NCI-H2227 treated with DMSO at 0.1 percent for 48 hours (cell line): ENCODE results near the gene GRAMD4.

Experiments used
- DNase-seq: peaks from one replicate; lab custom pipeline; 2025; lab: John Stamatoyannopoulos, UW

The GRAMD4 gene

DNA sequence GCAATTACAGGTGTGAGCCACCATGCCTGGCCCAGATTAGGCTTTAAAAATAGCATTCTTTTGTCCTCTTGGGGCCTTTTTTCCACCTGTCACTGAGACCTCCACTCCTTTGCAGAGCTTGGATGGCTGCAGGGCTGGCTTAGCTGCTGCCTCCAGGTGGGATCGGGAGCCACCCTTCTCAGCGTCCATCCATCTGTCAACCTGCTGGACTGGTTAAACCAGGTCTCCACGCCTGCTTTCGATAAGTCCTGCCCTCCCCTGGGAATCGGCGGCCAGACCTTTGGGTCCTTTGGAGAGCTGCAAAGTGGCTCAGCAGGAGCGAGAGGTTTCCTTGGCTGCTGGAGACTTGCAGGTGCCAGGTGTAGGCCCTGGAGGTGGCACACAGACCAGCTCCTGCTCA, 23.4 kb upstream of the GRAMD4 start:
- no peak for DNase-seq

DNA sequence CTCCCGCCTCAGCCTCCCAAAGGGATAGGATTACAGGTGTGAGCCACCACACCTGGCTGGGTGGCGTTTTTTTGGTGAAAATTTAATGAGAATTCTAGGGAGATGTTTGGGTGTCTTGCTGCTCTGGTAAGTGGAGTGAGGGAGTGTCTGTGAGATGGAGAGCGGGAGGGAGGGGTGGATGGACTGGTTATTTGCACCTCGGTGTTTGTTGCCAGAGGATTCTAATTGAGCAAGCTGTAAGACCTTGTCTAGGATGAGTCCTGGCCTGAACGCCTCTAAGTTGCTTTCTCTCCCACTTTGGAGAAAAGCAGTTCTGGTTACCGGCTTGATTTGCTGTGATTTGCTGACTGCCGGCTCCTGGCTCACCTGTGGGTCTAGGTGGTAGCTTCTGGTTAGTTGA, 22.0 kb upstream of the GRAMD4 start:
- no peak for DNase-seq

DNA sequence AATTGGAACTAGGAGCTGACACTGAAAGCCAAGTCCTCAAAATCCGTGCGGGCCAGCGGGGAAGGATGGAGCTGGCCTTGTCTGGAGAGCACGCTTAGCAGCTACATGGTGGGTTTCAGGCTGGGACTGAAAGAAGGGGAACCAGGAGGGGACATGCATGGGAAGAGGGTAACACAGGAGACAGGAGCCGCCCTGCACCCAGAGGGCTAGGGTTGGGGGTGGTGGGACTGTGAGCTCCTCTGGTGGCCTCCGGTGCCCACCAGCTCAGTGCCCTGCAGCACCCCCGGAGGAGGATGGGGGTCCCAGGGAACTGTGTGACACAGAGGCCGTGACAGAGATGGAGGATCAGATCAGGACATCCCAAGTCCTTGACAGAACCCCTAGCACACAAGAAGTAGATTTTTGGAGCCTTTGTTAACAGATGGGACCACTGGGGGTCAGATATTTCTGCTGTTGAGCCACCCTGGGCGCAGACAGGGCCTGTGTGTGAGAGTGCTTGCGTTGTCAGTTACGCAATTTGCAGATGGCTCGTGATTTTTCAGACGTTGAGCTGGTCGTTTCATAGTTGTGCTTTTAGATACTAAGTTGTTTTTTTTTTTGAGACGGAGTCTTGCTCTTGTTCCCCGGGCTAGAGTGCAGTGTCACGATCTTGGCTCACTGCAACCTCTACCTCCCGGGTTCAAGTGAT, 21.3 kb upstream of the GRAMD4 start:
- DNase-seq = no peak

DNA sequence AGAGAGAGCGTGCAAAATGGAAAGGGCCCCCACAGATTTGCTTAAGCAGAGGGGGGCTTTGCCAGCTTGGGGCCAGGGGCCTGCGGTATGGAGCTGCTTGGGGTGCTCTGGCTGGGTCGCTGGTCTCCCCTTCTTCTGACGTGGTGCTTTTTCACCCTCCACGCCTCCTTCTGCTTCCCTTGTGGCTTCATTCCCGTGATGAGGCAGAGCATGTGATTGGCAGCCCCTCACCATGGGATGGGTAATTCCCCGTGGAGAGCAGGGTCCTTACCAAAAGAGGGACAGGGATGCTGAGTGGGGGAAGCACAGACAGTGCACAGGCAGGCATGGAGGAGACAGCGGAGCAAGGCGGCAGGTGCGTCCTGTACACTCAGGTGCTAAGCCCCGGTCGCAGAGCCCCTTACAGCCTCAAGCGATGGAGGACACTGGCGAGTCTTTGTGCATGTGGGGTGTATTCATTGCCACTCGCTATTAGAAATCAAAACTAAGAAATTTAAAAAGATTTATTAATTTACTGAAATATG, 19.9 kb upstream of the GRAMD4 start:
- no peak for DNase-seq

DNA sequence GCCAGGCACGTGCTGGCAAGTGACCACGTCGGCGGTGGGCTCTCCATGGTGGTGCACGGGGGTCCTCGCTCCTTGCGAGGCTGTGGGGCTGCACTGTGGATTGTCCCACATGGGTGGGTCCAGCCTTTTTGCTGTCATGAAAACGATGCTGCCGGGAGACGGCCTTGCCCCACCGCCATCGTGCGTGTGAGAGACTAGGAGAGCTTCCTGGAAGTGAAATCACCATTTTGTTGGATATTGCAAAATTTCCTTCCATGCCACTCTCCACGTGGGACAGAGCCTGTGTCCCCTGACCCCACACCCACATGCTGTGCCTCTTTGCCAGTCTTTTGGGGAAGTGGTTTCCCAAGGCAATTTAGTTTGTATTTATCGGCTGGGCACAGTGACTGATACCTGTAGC, 18.2 kb upstream of the GRAMD4 start:
- no peak for DNase-seq

DNA sequence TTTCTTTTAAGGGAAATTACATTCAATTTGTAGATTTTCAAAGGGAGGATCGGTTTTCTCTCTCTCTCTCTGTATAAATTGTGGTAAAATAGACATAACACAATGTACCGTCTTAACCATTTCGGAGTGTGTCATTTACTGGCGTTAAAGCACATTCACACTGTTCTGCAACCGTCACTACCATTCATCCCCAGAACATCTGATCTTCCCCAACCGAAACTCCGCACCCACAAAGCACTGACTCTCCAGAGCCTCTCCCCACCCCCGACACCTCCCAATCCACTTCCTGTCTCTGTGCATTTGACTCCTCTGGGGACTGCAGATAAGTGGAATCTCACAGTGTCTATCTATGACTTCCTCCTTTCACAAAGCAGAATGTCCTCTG, 15.9 kb upstream of the GRAMD4 start:
- no peak for DNase-seq

DNA sequence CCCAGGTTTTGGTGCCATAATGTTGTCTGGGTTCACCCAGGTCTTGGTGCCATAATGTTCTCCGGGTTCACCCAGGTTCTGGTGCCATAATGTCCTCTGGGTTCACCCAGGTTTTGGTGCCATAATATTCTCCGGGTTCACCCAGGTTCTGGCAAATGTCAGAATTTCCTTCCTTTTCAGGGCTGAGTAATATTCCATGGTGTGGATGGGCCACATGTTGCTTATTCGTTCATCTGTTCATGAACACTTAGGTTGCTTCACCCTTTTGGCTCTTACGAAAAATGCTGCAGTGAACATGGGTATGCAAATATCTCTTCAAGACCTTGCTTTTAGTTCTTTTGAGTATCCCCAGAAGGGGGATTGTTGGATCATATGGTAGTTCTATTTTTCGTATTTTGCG, 15.1 kb upstream of the GRAMD4 start:
- DNase-seq = no peak

DNA sequence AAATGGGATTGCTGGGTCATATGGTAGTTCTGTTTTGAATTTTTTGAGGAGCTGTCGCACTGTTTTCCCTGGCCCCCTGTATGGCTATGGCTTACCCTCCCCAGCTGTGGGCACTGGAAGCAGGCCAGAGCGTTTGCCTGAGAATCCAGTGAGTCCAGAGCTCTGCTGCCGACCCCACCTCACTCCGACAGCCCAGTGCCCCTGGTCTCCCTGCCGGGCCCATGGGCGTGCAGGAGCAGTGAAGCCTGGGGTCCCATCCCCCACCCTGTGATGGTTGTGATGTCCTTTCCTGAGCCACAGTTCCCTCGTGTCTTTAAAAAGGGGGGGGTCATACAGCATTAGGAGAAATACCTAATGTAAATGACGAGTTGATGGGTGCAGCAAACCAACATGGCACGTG, 13.3 kb upstream of the GRAMD4 start:
- DNase-seq = no peak

DNA sequence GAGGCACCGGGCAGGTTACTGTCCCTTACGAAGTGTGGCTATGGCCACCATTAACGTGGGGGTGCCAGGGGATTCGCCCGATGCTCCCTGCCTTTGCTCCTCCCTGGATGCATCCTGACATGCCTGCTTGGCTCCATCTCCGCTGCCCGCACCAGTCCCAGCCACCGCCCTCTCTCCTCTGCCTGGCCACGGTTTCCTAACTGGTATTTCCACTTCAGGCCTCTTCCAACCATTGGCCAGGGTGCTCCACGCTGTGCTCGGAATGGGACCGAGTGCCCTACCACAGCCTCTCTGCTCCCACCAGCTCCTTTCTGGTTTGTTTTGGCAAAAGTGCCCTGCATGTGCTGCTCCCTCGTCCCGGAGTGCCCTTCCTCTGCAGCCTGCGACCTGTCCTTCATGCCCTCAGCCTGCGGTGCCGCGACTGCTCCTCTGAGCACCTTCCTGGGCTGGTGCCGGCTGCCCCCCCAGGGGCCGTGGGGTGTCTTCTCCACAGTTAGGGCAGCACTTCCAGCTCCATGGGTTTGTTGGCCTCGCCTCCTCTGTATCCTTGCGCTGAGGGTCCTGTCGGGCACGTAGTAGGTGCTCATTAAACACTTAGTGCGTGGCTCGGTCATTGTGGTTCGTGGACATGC, 12.6 kb upstream of the GRAMD4 start:
- DNase-seq = no peak

DNA sequence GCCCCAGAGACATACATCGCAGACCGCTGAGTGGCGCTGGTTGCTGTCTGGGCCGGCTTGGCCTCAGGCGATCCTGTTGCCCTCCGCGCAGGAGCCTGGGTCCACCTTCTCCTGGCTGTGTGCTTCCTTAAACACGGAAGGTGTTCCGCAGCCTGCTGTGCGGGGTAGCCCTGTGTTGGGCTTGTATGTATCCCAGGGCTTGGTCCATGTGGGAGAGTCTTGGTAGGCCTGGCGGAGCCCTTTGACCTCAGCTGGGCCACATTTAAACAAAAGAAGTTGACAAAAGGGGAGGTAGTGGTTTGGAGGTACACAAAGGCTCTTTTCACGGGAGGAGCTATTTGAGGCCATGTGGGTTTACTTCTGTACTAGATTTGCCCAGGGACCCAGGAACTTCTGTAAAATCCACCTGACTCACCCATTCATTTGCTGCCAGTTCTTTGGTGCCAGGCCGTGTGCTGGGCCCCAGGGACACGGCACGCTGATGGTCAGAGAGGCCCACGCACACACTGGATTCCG, 11.0 kb upstream of the GRAMD4 start:
- DNase-seq = no peak

DNA sequence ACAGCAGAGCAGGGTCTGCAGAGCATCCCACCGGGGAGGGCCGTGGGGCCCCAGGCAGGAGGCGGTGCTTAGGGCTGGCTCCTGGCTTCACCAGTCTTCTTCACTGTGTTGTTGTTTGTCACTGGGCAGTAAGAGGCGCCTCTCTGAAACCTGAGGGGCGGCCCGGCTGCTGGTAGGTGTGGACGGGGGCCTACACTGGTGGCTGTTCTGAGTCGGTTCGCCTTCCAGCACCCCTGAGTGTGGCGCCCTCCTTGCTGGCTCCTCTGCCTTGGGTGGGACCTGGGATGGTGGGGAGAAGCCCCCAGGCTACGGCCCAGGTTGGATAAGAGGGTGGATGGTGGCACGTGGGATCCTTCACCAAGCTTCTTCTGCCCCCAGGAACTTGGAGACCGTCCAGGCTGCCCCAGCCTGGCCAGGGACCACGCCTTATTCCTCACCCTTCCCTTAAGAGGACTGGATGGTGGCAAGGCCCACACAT, 10.4 kb upstream of the GRAMD4 start:
- no peak for DNase-seq

DNA sequence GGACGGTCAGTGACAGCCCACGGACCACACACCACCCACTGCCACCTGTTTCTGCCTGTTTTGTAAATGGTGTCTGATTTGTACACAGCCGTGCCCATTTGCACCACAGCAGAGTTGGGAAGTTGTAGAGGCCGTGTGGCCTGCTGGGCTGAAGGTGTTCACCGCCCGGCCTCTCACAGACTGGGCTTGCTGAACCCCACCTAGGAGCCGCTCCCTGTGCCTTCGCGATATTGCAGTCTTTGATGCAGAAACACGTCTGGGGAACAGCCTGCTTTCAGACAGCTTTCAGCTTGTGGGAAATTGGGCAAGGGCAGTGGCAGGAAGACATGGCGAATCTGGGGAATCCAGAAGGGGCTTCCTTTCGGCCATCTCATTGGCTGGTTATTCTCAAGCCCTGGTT, 9.8 kb upstream of the GRAMD4 start:
- no peak for DNase-seq

DNA sequence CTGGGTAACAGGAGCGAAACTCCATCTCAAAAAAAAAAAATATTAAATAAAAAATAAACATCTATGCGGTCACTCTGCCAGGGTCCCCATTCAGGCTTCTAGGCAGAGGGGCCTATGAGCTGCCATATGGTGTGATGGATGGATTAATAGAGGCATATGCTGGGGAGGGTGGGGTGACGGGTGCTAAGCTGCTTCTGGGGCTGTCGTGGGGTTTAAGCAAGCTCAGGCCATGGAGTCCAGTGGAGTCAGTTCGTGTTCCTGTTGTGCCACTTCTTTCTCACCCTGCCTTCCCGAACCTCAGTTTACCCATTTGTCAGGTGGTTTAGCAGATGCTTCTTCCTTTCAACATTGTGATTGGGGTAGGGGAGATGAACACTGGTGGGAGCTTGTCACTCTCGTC, 9.0 kb upstream of the GRAMD4 start:
- DNase-seq = no peak

DNA sequence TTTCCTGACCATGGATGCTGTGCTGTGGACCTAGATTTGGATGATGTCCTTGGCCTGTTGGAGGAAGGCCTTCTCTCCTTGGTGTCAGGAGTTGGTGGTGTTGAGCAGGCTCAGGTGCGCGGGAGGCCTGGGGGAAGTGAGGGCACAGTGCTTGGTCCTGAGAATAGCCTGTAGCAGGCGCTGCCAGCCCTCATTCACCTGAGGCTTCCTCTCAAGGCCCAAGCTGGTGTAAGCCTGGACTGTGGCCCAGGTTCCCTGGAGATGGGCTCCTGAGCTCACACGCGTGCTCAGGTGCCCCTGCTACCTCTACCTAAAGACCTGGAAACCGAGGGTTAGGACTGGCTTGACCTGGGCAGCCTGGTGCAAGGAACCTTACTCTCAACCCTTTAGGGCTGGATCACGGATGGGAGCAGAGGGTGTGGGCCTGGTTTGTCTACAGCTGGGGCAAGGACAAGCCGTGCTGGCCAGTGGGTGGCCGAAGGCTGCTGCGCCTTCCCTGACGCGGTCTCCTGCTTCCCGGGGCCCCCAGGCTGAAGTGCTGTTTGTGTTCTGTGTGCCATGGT, 7.8 kb upstream of the GRAMD4 start:
- DNase-seq = no peak

DNA sequence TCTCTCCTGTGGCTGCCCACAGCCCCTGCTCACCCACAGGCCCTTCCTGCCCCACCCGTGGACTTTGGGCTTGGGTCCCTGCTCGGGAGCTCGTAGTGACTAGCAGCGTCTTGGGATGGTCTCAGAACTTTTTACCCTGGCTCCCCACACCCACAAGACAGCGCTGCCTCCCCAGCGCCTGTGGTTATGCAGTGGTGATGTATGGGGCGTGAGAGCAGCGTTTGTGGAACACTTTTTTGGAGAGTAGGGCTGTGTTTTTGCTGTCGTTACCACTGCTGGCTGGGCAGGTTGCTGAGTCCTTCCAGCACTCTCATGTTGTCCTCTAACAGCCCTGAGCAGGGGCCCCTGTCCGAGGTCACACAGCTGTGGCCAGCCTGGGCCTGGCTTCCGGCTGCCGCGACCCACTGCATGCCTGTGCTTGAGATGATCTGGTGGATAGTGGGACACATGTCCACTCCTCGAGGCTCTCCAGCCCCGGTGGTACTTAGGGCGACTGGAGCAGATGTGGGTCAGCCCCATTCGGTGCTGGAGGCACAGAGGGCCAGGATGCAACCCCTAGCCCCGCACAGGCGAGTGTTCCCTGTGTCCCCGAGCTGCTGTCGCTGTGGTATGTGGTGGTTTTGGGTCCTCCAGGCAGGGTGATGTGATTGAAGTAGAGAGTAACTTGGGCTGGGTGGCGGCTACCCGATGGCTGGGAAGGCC, 7.1 kb upstream of the GRAMD4 start:
- DNase-seq = no peak

DNA sequence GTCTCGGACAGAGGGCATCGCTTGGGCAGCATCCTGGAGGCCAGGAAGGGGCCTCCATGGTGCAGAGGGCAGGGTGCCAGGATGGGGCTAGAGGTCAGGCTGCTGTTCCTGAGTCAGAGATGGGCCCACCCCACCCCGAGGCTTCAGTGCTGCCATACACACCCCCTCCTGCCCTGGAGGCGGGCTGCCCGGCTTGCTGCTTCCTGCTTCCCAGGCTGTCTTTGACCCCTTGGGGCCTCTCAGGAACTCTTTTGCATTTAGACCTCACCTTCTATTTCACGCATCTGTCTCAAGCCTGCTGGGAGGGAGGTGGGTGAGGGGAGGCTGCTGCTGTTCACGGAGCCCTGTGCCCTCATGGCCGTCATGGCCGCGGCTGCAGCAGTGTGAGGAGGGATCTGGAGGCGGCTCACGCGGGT, 6.6 kb upstream of the GRAMD4 start:
- no peak for DNase-seq

DNA sequence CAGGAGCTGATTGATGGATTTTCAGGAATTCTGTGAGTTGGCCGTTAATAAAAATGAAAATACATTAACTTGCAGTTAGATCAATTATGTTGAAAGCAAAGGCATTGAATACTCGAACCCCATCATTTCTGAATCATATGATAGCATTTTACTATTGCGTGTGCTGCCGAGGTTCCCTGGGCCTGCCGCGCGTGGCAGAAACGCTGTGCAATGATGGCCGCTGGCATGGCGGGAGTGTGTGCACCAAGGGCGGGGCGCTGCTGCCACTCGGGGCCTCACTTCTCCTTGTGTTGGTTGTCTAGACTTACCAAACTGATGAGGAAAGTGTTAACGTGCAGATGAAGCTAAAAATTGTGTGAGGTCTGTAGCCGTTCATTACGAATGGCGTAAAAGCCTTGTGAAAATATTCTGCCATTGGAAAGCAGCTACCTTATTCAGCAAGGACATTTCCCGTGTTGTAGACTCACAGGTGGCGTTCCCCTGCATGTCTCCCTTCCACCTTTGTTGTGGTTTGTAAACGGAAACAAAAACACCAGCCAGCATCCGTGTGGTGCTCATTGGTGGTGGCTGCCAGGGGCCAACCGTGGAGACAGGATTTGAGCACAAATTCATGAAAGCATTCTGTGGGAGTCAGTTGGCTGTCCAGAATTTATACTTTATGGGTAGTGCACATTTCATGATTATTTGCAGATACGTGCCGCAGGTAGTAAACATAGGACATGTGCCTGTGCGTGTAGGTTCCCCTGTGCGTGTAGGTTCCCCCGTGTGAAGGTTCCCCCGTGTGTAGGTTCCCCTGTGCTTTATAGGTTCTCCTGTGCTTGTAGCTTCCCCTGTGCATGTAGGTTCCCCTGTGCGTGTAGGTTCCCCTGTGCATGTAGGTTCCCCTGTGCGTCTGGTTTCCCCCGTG, 5.9 kb upstream of the GRAMD4 start:
- DNase-seq = no peak

DNA sequence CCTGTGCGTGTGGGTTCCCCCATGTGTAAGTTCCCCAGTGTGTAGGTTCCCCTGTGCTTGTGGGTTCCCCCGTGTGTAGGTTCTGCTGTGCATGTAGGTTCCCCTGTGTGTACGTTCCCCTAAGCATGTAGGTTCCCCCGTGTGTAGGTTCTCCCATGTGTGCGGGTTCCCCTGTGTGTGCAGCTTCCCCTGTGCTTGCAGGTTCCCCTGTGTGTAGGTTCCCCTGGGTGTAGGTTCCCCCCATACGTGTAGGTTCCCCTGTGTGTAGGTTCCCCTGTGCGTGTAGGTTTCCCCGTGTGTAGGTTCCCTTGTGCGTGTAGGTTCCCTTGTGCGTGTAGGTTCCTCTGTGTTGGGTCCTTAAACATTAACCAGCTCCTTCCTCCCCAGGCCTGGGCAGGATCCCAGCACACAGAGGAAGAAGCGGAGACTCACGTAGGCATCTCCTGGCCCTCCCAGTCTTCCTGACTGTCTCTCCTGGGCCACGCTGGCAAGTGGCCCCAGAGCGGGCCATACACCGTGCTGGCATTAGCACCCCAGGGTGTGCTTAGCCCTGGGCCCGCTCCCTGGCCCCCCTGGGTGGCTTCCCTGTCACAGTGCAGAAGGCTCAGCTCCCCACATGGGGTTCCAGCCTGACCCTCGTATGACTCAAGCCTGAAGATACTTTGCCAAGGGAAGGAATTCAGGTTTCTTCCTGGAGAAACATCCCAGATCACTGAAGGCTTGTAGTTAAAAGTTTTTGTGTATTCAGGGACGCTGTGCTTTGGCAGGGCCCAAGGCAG, 2.8 kb upstream of the GRAMD4 start:
- DNase-seq = no peak

DNA sequence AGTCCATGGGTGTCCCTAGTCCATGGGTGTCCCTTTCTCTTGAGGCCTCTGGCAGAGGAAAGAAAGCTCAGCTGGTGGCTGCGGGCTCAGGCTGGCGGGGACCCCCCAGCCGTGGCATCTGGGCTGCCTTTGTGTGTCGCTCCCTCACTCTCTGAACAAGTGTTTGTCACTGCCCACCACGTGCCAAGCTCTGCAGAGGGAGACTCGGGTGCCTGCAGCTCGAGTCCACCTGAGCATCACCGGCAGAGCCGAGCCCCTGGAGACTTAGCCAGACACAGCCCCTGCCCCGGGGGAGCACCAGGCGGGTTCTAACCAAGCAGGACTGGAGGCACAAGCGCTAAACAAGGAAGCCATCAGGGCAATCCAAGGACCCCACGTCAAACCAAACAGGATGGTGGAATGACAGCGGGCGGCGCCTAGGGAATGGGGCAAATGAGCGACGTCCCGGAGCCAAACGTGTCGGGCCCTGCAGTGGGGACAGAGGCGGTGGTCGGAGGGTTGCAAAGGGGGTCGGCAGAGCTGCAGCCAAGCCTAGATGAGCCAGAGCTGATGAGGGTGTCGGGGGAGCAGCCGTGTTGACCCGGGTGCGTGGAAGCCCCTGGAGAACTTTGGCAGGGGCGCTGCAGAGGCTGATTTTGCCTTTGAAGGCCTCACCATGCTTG, 2.1 kb upstream of the GRAMD4 start:
- DNase-seq = no peak

DNA sequence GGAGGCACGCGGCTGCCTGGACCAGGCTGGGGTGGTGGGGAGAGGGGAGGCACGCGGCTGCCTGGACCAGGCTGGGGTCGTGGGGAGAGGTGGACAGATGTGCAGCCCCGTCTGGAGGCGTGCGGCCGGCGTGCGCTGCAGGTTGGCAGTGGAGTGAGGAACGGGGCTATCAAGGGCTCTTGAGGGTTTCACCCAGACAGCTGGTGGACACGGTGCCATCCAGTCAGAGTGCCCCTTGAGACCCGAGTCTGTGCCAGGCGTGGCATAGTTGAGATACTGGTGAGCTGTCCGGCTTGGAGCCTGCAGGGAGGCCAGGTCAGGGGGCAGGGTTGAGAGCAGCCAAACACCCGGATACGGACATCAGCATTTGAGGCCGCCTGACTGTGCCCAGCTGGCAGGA, 1.5 kb upstream of the GRAMD4 start:
- DNase-seq = no peak
